Stimulated activated CD4-positive, alpha-beta T cell treated with anti-CD3 and anti-CD28 coated beads, Interleukin-1b, Interleukin-23, amount 100 ng/mL, for 48 hours (primary cell): ENCODE data around the gene PGAP2.

Experiments
- DNase-seq: peaks from one replicate; pipeline ENCODE4 v3.0.0-alpha.2; 2020

PGAP2 gene

GRCh38 chr11:3834349-3834663 lies 25.9 kb downstream of the PGAP2 start:
- no peak for DNase-seq

GRCh38 chr11:3834664-3835461 lies 26.5 kb downstream of the PGAP2 start:
- no peak for DNase-seq

GRCh38 chr11:3835751-3836150 lies 27.4 kb downstream of the PGAP2 start:
- DNase-seq, result no peak

GRCh38 chr11:3836903-3837302 lies 28.5 kb downstream of the PGAP2 start:
- DNase-seq, result peak; percentile 48

GRCh38 chr11:3837793-3838192 lies 29.4 kb downstream of the PGAP2 start:
- DNase-seq, result no peak

- DNase-seq, result no peak
Measured at GRCh38 chr11:3838504-3838903, 30.1 kb downstream of the PGAP2 start.

GRCh38 chr11:3840004-3840869 lies 31.9 kb downstream of the PGAP2 start:
- DNase-seq, result no peak

- no peak for DNase-seq
Measured at GRCh38 chr11:3840870-3841425, 32.6 kb downstream of the PGAP2 start, which contains the start of gene RHOG. Gene RHOG, minus strand, starts transcription at chr11:3840959. Its CDS starts 12,821 bp downstream, at chr11:3828138.

GRCh38 chr11:3841426-3842350 lies 33.3 kb downstream of the PGAP2 start:
- peak; percentile 96 for DNase-seq

- DNase-seq, result no peak
Measured at GRCh38 chr11:3843326-3843725, 35.0 kb downstream of the PGAP2 start.

GRCh38 chr11:3845246-3845645 lies 36.9 kb downstream of the PGAP2 start:
- DNase-seq, result no peak

- DNase-seq, result no peak
Measured at GRCh38 chr11:3845670-3846069, 37.3 kb downstream of the PGAP2 start.

GRCh38 chr11:3849297-3849874 lies 41.0 kb downstream of the PGAP2 start:
- DNase-seq, result no peak

- no peak for DNase-seq
Measured at GRCh38 chr11:3853545-3853842, 45.1 kb downstream of the PGAP2 start.

- DNase-seq, result peak; percentile 80
Measured at GRCh38 chr11:3853899-3854659, 45.7 kb downstream of the PGAP2 start.

GRCh38 chr11:3854660-3854976 lies 46.3 kb downstream of the PGAP2 start:
- no peak for DNase-seq

GRCh38 chr11:3854977-3855807 lies 46.8 kb downstream of the PGAP2 start, which contains the start of gene STIM1:
Gene STIM1, plus strand, starts transcription at chr11:3855664. Its CDS starts 607 bp downstream, at chr11:3856271.
- peak; percentile 98 for DNase-seq

- DNase-seq, result peak; percentile 52
Measured at GRCh38 chr11:3855808-3856491, 47.6 kb downstream of the PGAP2 start.

GRCh38 chr11:3856856-3857553 lies 48.6 kb downstream of the PGAP2 start:
- DNase-seq, result no peak
